ENCODE measurements around the gene CAMSAP2.
"Not testable (repeated sequence)": the region's sequence is repeated elsewhere in the genome, so short reads cannot be mapped to it uniquely, and the experiment has no call there.

Gene CAMSAP2

GRCh38 chr1:200739702-200740570, 1.2 kb downstream of the CAMSAP2 start:
- no peak for DNase-seq
- Histone ChIP-seq H3K27ac (peak overlapping the region; percentile 90), H3K36me3 (replicated peaks) (no peaks in the 10 kb centered on the region), H3K4me3 (ENCODE audit: low read depth, low read length) (peak overlapping the region; percentile 92), H3K27me3 (replicated peaks) (no peaks in the 10 kb centered on the region)
- TF ChIP-seq, protein P1, sequence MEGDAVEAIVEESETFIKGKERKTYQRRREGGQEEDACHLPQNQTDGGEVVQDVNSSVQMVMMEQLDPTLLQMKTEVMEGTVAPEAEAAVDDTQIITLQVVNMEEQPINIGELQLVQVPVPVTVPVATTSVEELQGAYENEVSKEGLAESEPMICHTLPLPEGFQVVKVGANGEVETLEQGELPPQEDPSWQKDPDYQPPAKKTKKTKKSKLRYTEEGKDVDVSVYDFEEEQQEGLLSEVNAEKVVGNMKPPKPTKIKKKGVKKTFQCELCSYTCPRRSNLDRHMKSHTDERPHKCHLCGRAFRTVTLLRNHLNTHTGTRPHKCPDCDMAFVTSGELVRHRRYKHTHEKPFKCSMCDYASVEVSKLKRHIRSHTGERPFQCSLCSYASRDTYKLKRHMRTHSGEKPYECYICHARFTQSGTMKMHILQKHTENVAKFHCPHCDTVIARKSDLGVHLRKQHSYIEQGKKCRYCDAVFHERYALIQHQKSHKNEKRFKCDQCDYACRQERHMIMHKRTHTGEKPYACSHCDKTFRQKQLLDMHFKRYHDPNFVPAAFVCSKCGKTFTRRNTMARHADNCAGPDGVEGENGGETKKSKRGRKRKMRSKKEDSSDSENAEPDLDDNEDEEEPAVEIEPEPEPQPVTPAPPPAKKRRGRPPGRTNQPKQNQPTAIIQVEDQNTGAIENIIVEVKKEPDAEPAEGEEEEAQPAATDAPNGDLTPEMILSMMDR (IDR thresholded peaks at IDR 0.05; ENCODE audit: low read depth, low read length, missing control alignments): no peak
- in situ Hi-C loops (cut with HindIII; ENCODE audit: low pct_ligation_motif_present, low sequenced_read_pairs): no loop called here

DNA sequence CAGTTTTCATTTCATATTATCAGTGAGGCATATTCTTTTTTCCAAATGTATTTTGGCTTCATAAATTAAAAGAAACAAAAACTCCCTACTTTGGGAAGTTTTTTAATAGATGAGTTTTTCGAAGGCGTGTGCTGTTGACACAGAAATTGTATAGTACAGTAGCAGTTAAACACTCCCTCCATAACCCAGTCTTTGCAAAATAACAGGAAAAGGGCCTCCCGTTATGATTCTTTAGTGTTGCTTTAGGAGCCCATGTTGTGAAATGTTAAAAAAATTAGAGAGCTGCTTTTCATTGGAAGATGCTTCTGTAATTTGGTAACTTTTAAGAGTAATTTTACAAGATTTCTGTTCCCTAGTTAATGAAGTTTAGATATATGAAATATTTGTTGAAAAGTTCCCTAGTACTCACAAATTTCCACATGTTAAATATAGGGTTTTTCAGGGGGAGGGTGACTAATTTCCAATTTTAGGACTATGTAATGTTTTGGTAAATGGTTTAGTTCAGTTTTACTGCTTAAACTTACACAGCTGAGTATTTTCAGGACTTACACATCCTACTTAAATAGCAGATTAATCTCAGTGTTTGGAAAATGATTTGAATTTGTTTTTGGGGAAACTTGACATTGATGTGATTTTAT, 2.0 kb downstream of the CAMSAP2 start:
- Histone ChIP-seq H3K36me3 (replicated peaks) (no peaks in the 10 kb centered on the region), H3K27ac (no peak overlapping the region), H3K4me3 (ENCODE audit: low read depth, low read length) (peak overlapping the region; percentile 92), H3K27me3 (replicated peaks) (no peaks in the 10 kb centered on the region)
- TF ChIP-seq, protein P1 (IDR thresholded peaks at IDR 0.05; ENCODE audit: low read depth, low read length, missing control alignments): no peak
- in situ Hi-C loops (cut with HindIII; ENCODE audit: low pct_ligation_motif_present, low sequenced_read_pairs): no loop called here
- no peak for DNase-seq

- H3K36me3 ChIP-seq (replicated peaks): no peaks in the 10 kb centered on the region
- TF ChIP-seq, protein P1 (IDR thresholded peaks at IDR 0.05; ENCODE audit: low read depth, low read length, missing control alignments): no peak
- no peaks in the 10 kb centered on the region for H3K27me3 ChIP-seq (replicated peaks)
- in situ Hi-C loops (cut with HindIII; ENCODE audit: low pct_ligation_motif_present, low sequenced_read_pairs): no loop called here
- no peak for DNase-seq
- no peak overlapping the region for H3K27ac ChIP-seq
- peak overlapping the region; percentile 92 for H3K4me3 ChIP-seq (ENCODE audit: low read depth, low read length)
Observed at GRCh38 chr1:200741551-200742207, 3.0 kb downstream of the CAMSAP2 start.

GRCh38 chr1:200744143-200744542, 5.5 kb downstream of the CAMSAP2 start:
- H3K36me3 ChIP-seq (replicated peaks): no peaks in the 10 kb centered on the region
- in situ Hi-C loops (cut with HindIII; ENCODE audit: low pct_ligation_motif_present, low sequenced_read_pairs): no loop called here
- H3K4me3 ChIP-seq (ENCODE audit: low read depth, low read length): no peak overlapping the region
- TF ChIP-seq, protein P1 (IDR thresholded peaks at IDR 0.05; ENCODE audit: low read depth, low read length, missing control alignments): no peak
- no peak overlapping the region for H3K27ac ChIP-seq
- no peaks in the 10 kb centered on the region for H3K27me3 ChIP-seq (replicated peaks)
- DNase-seq: no peak

DNA sequence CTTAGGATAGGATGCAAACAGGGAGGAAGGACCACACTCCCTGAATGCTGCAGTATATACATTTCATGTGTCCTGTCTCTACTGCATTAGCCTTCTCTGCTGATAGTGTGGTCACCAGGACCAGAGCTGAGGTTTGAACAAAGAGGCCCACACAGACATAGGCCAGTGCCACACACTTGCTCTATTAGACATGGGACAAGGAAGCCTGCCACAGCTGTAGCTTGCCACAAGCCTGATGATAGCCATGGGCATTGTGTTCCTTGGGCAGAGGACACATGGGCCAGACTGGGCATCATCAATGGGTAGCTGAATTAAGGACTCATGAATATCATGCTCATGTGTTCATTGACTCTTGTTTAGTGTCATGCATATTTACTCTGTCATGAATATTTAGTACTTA, 10.4 kb downstream of the CAMSAP2 start:
- no peaks in the 10 kb centered on the region for H3K27me3 ChIP-seq (replicated peaks)
- H3K27ac ChIP-seq: no peak overlapping the region
- H3K4me3 ChIP-seq (ENCODE audit: low read depth, low read length): no peak overlapping the region
- TF ChIP-seq, protein P1 (IDR thresholded peaks at IDR 0.05; ENCODE audit: low read depth, low read length, missing control alignments): no peak
- no peaks in the 10 kb centered on the region for H3K36me3 ChIP-seq (replicated peaks)
- DNase-seq: no peak
- in situ Hi-C loops (cut with HindIII; ENCODE audit: low pct_ligation_motif_present, low sequenced_read_pairs): no loop called here

DNA sequence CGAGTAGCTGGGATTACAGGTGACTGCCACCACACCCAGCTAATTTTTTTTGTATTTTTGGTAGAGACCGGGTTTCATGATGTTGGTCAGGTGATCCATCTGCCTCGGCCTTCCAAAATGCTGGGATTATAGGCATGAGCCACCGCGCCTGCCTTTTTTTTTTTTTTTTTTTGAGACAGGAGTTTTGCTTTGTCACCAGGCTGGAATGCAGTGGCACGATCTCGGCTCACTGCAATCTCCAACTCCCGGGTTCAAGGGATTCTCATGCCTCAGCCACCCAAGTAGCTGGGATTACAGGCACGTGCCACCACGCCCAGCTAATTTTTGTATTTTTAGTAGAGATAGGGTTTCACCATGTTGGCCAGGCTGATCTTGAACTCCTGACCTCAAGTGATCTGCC, 12.1 kb downstream of the CAMSAP2 start:
- H3K4me3 ChIP-seq (ENCODE audit: low read depth, low read length); H3K36me3 ChIP-seq (replicated peaks); H3K27me3 ChIP-seq (replicated peaks); H3K27ac ChIP-seq; DNase-seq; in situ Hi-C loops (cut with HindIII; ENCODE audit: low pct_ligation_motif_present, low sequenced_read_pairs): not testable (repeated sequence)
